Muscle layer of duodenum (tissue), 2 donors: ENCODE data around the gene DOK7.

Experiments
- H3K27ac ChIP-seq: one replicate; pipeline ENCODE4 v1.7.0; 2013; ENCODE audit warnings: mild to moderate bottlenecking, low read length
- H3K27me3 ChIP-seq: one replicate; pipeline ENCODE4 v1.7.0; 2013; ENCODE audit warnings: low read depth, mild to moderate bottlenecking, control low read depth, low read length
- H3K36me3 ChIP-seq, 2 donors: one replicate each; pipeline ENCODE4 v1.7.0; 2013; ENCODE audit warnings: low read length in 2 of 2, control low read depth in 1 of 2, mild to moderate bottlenecking in 1 of 2; ENCODE audit not compliant: insufficient read depth in 2 of 2, control insufficient read depth in 1 of 2
- H3K4me1 ChIP-seq, 2 donors: one replicate each; pipeline ENCODE4 v1.7.0; 2013; ENCODE audit warnings: low read length in 2 of 2, mild to moderate bottlenecking in 2 of 2, control low read depth in 1 of 2, moderate library complexity in 1 of 2; ENCODE audit not compliant: insufficient read depth in 2 of 2, control insufficient read depth in 1 of 2
- H3K4me3 ChIP-seq, 2 donors: one replicate each; pipeline ENCODE4 v1.7.0; 2013; ENCODE audit warnings: low read length in 2 of 2, low read depth in 1 of 2, mild to moderate bottlenecking in 1 of 2
- H3K9me3 ChIP-seq, 2 donors: one replicate each; pipeline ENCODE4 v1.7.0; 2013; ENCODE audit warnings: low read length in 2 of 2, control low read depth in 1 of 2, mild to moderate bottlenecking in 1 of 2; ENCODE audit not compliant: control insufficient read depth in 1 of 2
- donor health status: healthy.

The DOK7 gene

GRCh38 chr4:3473996-3474765, 11.1 kb downstream of the DOK7 start:
- no peaks in the 10 kb centered on the region for H3K4me1 ChIP-seq
- H3K27ac ChIP-seq, result no peak overlapping the region
- H3K4me3 ChIP-seq, result no peak overlapping the region
- no peaks in the 10 kb centered on the region for H3K27me3 ChIP-seq
- H3K36me3 ChIP-seq, result no peaks in the 10 kb centered on the region
- H3K9me3 ChIP-seq, result no peaks in the 10 kb centered on the region

DNA sequence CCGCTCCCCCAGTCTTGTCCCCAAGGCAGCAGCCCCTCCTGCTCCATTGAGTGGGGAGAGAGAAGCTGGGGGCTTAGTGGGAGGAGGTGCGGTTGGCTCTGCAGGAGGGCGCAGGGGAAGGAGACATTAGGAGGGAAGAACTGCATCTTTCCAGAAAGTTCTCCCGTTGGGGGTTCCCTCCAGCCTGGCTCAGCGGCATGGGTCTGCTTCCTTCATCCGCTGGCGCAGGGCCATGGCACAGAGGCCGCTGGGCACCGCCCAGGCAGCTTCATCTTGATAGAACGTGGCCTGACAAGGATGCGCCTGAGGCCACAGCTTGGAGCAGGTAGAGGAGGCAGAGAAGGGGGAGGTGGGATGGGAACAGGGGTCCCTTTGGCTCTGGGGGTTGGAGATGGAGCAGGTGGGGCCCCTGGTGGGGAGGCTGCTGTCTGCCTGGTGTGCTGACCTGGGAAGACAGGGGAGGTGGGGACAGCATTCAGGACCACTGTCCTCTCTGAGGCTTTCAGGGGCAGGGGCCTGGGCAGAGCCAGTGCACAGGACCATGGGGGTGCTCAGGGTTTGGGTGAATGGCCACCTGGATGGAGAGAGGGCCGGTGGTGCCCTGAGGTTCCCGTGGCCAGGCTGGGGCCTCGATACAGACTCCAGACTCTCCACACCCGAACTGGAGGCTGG, 12.1 kb downstream of the DOK7 start:
- H3K9me3 ChIP-seq, result no peaks in the 10 kb centered on the region
- H3K36me3 ChIP-seq, result no peaks in the 10 kb centered on the region
- no peak overlapping the region for H3K4me3 ChIP-seq
- H3K27me3 ChIP-seq, result no peaks in the 10 kb centered on the region
- H3K4me1 ChIP-seq, result no peaks in the 10 kb centered on the region
- no peak overlapping the region for H3K27ac ChIP-seq

GRCh38 chr4:3475713-3476260, 12.7 kb downstream of the DOK7 start:
- no peaks in the 10 kb centered on the region for H3K36me3 ChIP-seq
- no peaks in the 10 kb centered on the region for H3K27me3 ChIP-seq
- no peak overlapping the region for H3K4me3 ChIP-seq
- peaks cover 0 to 2% of the 10 kb centered on the region in 2 donors for H3K4me1 ChIP-seq
- no peaks in the 10 kb centered on the region for H3K9me3 ChIP-seq
- H3K27ac ChIP-seq, result no peak overlapping the region

- Histone ChIP-seq H3K9me3 (no peaks in the 10 kb centered on the region), H3K27ac (no peak overlapping the region), H3K4me3 (no peak overlapping the region), H3K27me3 (no peaks in the 10 kb centered on the region), H3K36me3 (no peaks in the 10 kb centered on the region), H3K4me1 (peaks cover 0 to 2% of the 10 kb centered on the region in 2 donors)
Measured at GRCh38 chr4:3476341-3476747, 13.2 kb downstream of the DOK7 start.

GRCh38 chr4:3476936-3477749, 14.0 kb downstream of the DOK7 start:
- H3K27ac ChIP-seq, result no peak overlapping the region

GRCh38 chr4:3477750-3478430, 14.8 kb downstream of the DOK7 start:
- Histone ChIP-seq H3K4me1 (peaks cover 0 to 2% of the 10 kb centered on the region in 2 donors), H3K27me3 (no peaks in the 10 kb centered on the region), H3K4me3 (no peak overlapping the region), H3K9me3 (no peaks in the 10 kb centered on the region), H3K36me3 (no peaks in the 10 kb centered on the region), H3K27ac (no peak overlapping the region)

More at GRCh38 chr4:3476936-3477749, 14.0 kb downstream of the DOK7 start:
- H3K4me3 ChIP-seq, result no peak overlapping the region
- no peaks in the 10 kb centered on the region for H3K27me3 ChIP-seq
- H3K36me3 ChIP-seq, result no peaks in the 10 kb centered on the region
- no peaks in the 10 kb centered on the region for H3K9me3 ChIP-seq
- H3K4me1 ChIP-seq, result peaks cover 0 to 2% of the 10 kb centered on the region in 2 donors

DNA sequence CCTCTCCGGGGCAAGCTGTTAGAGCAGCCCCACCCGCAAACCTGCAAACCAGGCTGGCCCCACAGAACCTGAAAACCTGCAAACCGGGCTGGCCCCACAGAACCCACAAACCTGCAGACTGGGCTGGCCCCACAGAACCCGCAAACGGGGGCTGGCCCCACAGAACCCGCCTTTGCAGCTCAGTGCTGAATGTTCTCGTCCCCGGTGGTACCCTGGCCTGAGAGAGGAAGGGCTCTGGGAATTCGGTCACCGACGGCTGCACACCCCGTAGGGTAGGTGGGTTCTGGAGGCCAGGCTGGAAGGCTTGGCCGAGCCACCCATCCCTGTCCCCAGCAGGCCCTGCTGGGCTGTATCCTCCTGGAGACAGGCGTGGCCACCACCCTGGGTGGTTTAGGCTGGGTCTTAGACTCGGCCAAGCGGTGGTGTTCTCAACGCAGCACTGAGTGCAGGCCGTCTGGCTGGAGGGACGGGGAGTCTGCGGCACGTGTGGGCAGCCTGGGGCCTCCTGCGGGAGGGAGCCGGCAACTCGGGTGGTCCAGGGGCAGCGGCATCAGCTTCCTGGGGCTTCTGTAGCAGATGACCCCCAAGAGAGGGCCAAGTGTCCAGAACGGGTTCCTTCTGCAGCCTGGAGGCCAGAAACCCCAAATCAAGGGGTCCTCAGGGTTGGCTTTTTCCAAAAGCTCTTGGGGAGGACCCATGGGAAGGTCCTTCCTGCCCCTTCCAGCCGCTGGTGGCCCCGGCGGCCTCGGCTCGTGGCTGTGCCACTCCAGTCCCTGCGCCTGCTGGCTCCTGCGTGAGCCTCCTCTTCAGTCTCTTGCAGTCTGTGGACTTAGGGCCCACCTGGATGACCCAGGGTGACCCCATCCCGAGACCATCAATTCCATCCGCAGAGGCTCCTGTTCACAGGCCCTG, 15.6 kb downstream of the DOK7 start:
- Histone ChIP-seq H3K36me3 (no peaks in the 10 kb centered on the region), H3K27ac (no peak overlapping the region), H3K9me3 (no peaks in the 10 kb centered on the region), H3K27me3 (no peaks in the 10 kb centered on the region), H3K4me3 (no peak overlapping the region), H3K4me1 (peaks cover 0 to 7% of the 10 kb centered on the region in 2 donors)

DNA sequence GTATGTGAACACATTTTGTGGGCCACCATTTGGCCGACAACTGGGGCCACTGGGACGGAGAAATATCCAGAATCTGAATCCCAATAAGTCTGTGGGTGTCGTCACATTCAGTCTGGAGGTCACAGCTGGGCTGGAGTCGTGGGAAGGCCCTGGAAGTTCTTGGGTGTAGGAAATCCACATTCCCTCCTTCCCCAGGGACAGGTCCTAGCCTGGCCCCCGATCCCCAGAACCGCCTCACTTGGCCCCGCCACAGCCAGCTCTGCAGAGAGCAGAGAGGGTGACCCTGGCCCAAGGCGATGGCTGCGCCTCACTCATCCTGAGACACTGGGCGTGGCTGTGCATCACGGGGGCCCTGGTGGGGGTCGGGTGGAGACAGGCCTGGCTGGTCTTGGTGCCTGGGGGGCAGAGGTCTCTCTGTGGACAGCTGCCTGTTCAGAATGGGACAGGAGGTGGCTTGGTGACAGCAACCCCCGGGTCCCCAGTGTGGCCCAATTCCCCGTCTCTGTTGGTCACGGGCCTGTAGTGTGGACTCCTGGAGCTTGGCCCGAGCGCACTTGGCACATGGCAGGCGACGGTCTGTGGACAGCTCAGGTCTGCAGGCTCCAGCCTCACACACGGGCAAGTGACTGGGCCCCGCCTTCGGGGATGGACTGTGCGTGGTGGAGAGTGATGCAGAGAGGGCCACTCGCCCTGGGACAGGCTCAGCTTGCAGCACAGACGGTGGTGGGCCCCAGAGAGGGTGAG, 16.4 kb downstream of the DOK7 start:
- peaks cover 0 to 8% of the 10 kb centered on the region in 2 donors for H3K4me1 ChIP-seq
- peaks cover under 1% of the 10 kb centered on the region for H3K27me3 ChIP-seq

DNA sequence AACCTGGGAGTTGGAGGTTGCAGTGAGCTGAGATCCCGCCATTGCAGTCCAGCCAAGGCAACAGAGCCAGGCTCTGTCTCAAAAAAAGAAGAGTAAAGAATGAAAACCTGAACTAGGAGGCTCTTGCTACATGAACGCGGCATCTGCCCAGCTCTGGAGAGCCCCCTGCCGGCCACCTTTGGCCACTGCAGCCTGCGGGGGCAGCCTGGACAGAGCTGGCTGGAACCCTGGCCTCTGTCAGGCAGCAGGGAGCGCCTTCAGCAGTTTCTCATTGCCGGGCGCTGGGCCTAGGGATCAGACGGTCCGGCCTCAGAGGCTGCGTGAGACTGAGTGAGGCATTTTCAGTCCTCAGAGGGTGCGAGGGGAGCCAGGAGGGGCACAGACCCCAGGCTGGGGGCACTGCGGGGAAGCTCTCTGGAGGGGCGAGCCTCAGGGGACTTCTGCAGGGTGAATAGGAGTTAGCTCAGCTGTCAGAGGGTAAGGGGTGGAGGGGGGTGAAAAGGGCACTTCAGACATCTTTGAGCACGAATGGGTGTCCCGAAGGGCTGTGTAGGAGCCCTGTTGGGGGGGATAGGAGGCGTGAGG, 17.5 kb downstream of the DOK7 start:
- H3K27ac ChIP-seq, result no peak overlapping the region
- no peaks in the 10 kb centered on the region for H3K36me3 ChIP-seq
- H3K9me3 ChIP-seq, result no peaks in the 10 kb centered on the region
- H3K27me3 ChIP-seq, result peaks cover 5% of the 10 kb centered on the region
- H3K4me1 ChIP-seq, result peaks cover 0 to 8% of the 10 kb centered on the region in 2 donors
- H3K4me3 ChIP-seq, result no peak overlapping the region

More for the DNA sequence above, 16.4 kb downstream of the DOK7 start:
- Histone ChIP-seq H3K4me3 (no peak overlapping the region), H3K9me3 (no peaks in the 10 kb centered on the region), H3K36me3 (no peaks in the 10 kb centered on the region), H3K27ac (no peak overlapping the region)
